Measurements from ENCODE around the gene RALGPS1. TPM values are rescaled to one million over a fixed set of nuclear protein-coding genes. Genes with fewer than 3 reads are reported as not detected.

Gene RALGPS1
- total and polyA plus RNA-seq, 2 donors (not counting 1 experiment from before 2014, with no cell fraction given) = 19.7 to 39.9 TPM

DNA sequence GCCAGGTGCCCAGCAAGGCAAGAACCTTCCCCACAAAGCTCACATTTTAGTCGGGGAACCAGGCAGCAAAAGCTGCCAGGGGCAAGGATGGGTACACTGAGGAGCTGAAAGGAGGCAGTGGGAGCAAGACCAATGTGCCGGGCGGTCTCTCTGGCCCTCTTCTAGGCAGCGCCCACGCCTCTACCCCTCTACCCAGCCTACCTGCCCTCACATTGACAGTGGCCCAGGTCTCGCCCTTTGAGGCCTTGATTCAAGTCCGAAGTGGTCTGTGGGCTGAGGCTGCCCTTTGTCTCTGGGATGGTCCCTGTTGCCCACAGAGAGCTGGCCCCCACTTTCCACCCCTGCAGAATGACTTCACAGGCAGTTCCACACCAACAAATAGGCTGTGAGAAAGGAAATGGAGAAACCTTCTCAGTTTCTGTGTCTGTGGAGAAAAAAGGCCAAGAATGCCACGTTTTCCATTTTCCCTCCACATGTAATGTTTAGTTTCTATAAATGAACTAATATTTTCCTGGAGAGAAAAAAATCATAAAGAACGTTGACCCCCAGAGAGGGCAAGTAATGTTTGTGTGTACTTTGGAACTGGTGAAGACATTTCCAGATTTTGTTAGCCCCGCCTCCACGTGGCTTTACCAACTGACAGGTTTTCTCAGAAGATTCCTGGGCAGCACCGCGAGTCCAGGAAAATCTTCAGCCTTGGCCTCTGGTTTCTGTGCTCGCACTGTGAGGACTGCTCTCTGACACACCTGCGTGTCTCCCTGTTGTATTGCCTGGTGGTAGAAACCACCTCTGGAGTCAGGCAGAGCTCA is 265.3 kb downstream of the RALGPS1 start:
- WGBS (ENCODE audit: insufficient coverage) = 98% methylated on average over 10 of the region's 15 CpGs
- no peaks in the 10 kb centered on the region for H3K9me3 Mint-ChIP-seq (ENCODE audit: insufficient read depth)
- DNase-seq (no peak), ATAC-seq (ENCODE audit: low read depth) (no peak)
- Histone ChIP-seq H3K36me3 (replicated peaks in 1 of 2; ENCODE audit: control extremely low read depth in 1 of 2, control insufficient read depth in 1 of 2, extremely low read depth in 1 of 2, insufficient read depth in 2 of 2, low read length in 1 of 2) (peaks cover 0 to 8% of the 10 kb centered on the region in 2 experiments), H4K20me1 (ENCODE audit: control insufficient read depth, insufficient read depth, low read length, poor library complexity, severe bottlenecking) (no peaks in the 10 kb centered on the region), H3K9me3 (ENCODE audit: control extremely low read depth in 1 of 3, control insufficient read depth in 2 of 3, insufficient read depth in 1 of 3, low read length in 2 of 3) (peaks cover 0 to 2% (median 0%) of the 10 kb centered on the region in 3 donors), H2AFZ (ENCODE audit: insufficient read depth, low read depth, low read length, poor library complexity, severe bottlenecking) (no peak overlapping the region), H3K9ac (ENCODE audit: low read length) (no peak overlapping the region), H3K79me2 (ENCODE audit: control insufficient read depth, insufficient read depth, low read length) (no peaks in the 10 kb centered on the region), H3K27me3 (replicated peaks in 1 of 4; ENCODE audit: control extremely low read depth in 1 of 4, control insufficient read depth in 3 of 4, insufficient read depth in 4 of 4, low read length in 3 of 4) (no peaks in the 10 kb centered on the region), H3K4me1 (ENCODE audit: control insufficient read depth in 2 of 2, insufficient read depth in 2 of 2, low read length in 2 of 2) (no peaks in the 10 kb centered on the region), H3K27ac (ENCODE audit: low read length in 2 of 2) (no peak overlapping the region), H3K4me2 (replicated peaks; ENCODE audit: low read depth, low read length, poor library complexity, severe bottlenecking) (no peak overlapping the region), H3K4me3 (ENCODE audit: control extremely low read depth in 1 of 5, extremely low read depth in 1 of 5, insufficient read depth in 1 of 5, low read depth in 2 of 5, low read length in 4 of 5) (no peak overlapping the region)
- TF ChIP-seq, protein P1, sequence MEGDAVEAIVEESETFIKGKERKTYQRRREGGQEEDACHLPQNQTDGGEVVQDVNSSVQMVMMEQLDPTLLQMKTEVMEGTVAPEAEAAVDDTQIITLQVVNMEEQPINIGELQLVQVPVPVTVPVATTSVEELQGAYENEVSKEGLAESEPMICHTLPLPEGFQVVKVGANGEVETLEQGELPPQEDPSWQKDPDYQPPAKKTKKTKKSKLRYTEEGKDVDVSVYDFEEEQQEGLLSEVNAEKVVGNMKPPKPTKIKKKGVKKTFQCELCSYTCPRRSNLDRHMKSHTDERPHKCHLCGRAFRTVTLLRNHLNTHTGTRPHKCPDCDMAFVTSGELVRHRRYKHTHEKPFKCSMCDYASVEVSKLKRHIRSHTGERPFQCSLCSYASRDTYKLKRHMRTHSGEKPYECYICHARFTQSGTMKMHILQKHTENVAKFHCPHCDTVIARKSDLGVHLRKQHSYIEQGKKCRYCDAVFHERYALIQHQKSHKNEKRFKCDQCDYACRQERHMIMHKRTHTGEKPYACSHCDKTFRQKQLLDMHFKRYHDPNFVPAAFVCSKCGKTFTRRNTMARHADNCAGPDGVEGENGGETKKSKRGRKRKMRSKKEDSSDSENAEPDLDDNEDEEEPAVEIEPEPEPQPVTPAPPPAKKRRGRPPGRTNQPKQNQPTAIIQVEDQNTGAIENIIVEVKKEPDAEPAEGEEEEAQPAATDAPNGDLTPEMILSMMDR (IDR thresholded peaks at IDR 0.05) = no peak
- TF ChIP-seq EZH2 (IDR thresholded peaks at IDR 0.05; ENCODE audit: borderline replicate concordance, insufficient read depth, low read depth, low read length, poor library complexity, severe bottlenecking) = no peak
- H3K27me3 Mint-ChIP-seq = no peaks in the 10 kb centered on the region
- no peak overlapping the region for H3K27ac Mint-ChIP-seq
- ChIA-PET POLR2A (no interaction called here), CTCF (no interaction called here)
- intact Hi-C loops (cut with micrococcal nuclease) = no loop called here
- H3K4me1 Mint-ChIP-seq = peaks cover 2% of the 10 kb centered on the region
- no peak overlapping the region for H3K4me3 Mint-ChIP-seq

Data from B cell (primary cell).